PC-9 (cell line): ENCODE data around the gene C1orf105.

Source experiments
- EZH2 ChIP-seq: fragments of 200-600 bp; sonication (generic); IDR thresholded peaks from 2 replicates; pipeline ENCODE4 v1.8.0; 2017; ENCODE audit warnings: antibody characterized with exemption, low read depth
- TF ChIP-seq, protein P1 (sequence below): fragments of 200-600 bp; sonication (generic); conservative IDR thresholded peaks from 2 replicates; pipeline ENCODE4 v1.6.1; 2017; ENCODE audit warnings: mixed run types, antibody characterized with exemption, mild to moderate bottlenecking, moderate library complexity

DNA sequence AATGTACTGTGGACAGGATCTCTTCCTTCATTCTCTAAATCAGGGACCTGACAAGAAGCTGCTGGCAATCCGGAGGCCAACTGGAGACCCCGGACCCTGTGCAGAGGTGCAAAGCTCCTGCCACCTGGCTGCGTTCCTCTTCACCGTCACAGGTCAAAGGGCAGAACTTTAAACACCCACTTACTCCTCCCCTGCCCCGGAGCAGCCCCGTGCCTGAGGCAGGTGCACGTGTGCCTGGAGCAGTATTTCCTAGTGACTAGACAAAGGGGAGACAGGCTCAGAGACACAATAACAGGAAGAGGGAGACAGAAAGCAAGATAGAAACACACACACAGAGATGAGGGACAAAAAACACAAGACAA is 30.0 kb downstream of the C1orf105 start:
- TF ChIP-seq, protein P1, sequence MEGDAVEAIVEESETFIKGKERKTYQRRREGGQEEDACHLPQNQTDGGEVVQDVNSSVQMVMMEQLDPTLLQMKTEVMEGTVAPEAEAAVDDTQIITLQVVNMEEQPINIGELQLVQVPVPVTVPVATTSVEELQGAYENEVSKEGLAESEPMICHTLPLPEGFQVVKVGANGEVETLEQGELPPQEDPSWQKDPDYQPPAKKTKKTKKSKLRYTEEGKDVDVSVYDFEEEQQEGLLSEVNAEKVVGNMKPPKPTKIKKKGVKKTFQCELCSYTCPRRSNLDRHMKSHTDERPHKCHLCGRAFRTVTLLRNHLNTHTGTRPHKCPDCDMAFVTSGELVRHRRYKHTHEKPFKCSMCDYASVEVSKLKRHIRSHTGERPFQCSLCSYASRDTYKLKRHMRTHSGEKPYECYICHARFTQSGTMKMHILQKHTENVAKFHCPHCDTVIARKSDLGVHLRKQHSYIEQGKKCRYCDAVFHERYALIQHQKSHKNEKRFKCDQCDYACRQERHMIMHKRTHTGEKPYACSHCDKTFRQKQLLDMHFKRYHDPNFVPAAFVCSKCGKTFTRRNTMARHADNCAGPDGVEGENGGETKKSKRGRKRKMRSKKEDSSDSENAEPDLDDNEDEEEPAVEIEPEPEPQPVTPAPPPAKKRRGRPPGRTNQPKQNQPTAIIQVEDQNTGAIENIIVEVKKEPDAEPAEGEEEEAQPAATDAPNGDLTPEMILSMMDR: no peak
- TF ChIP-seq EZH2: no peak
